Measurements from ENCODE around the gene XYLT1. TPM values are rescaled to one million over a fixed set of nuclear protein-coding genes. Genes with fewer than 3 reads are reported as not detected.
A peak's percentile ranks its signal among the peaks of the same experiment; 100 is the strongest.
"Not testable (repeated sequence)": the region's sequence is repeated elsewhere in the genome, so short reads cannot be mapped to it uniquely, and the experiment has no call there.

The XYLT1 gene
- total RNA-seq, 1 experiment from 2014 or later, result 7.6 TPM

DNA sequence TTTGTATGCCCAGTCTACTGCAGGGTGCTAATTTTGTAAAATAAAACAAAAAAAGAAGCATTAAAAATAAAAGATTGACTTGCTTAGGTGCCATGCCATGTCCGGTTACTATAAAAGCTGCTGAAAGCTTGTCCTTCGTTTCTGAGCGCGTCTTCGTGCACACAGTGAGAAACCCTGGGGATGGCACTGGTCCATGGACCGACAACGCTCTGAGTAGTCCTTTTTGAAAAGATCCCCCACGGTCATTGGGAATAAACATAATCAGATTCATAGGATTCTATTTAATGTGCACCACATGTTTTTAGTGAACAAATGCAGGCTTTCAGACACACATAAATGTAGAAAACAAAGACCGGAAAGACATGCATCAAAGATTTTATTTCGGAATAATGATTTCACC, 146.3 kb downstream of the XYLT1 start:
- no peak overlapping the region for H3K4me3 ChIP-seq (ENCODE audit: insufficient read depth, low read depth, low read length)
- DNase-seq, result no peak
- no peaks in the 10 kb centered on the region for H3K36me3 ChIP-seq (replicated peaks; ENCODE audit: control insufficient read depth, insufficient read depth, low read length)
- no peaks in the 10 kb centered on the region for H3K27me3 ChIP-seq (ENCODE audit: control insufficient read depth, insufficient read depth, low read length)

DNA sequence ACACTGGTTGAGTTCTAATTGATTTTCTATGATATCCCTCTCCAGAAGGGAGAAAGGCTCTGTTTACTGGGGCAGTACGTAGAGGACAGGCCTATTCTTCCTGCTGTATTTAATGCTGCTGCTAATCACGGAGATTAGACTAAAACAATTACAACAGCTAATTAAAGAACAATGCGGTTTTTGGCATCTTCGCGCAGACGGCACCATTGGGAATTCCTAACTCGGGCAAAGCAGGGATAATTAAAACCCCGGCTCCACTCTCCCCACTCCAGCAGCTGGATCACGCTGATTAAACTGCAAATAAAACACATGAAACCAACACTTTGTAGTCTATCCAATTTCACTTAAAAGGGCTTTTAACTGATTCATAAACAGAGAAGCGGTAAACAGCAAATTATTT, 147.6 kb downstream of the XYLT1 start:
- H3K4me3 ChIP-seq (ENCODE audit: insufficient read depth, low read depth, low read length), result no peak overlapping the region
- no peaks in the 10 kb centered on the region for H3K36me3 ChIP-seq (replicated peaks; ENCODE audit: control insufficient read depth, insufficient read depth, low read length)
- H3K27me3 ChIP-seq (ENCODE audit: control insufficient read depth, insufficient read depth, low read length), result no peaks in the 10 kb centered on the region
- DNase-seq, result no peak

DNA sequence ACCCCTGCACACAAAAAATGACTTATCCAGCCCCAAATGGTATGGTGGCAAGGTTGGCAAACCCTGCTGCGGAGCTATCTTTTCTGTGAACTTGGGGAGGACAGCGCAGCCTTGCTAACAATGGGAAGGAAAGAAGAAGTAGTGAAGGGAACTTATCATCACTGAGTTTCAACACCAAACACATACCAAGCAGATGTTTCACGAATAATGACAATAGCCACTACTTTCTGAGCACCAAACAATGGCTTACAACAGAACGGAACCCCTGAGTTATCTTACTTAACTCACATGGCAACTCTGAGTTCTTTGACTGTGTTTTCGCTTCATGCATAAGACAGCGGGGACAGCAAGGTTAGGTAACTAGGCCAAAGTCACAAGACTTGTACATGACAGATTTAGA, 148.9 kb downstream of the XYLT1 start:
- no peak for DNase-seq
- H3K27me3 ChIP-seq (ENCODE audit: control insufficient read depth, insufficient read depth, low read length), result no peaks in the 10 kb centered on the region
- no peaks in the 10 kb centered on the region for H3K36me3 ChIP-seq (replicated peaks; ENCODE audit: control insufficient read depth, insufficient read depth, low read length)
- no peak overlapping the region for H3K4me3 ChIP-seq (ENCODE audit: insufficient read depth, low read depth, low read length)

DNA sequence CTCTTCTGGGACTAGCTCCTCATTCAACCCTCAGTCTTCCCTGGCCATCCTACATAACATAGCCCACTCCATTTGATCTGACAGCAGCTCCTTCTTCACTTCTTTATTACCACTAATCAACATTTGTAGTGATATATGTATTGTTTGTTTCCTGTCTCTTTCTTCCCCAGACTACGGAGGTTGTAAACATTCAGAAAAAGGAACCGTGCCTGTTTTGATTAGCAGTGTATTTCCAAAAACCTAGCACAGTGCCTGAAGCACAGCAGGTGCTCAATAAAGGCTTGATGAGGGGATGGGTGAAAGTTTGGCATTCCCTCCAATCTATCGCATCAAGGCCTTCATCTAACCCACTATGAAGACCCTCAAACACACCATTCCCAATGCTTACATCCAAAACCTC, 150.8 kb downstream of the XYLT1 start:
- Histone ChIP-seq H3K4me3 (ENCODE audit: insufficient read depth, low read depth, low read length) (no peak overlapping the region), H3K27me3 (ENCODE audit: control insufficient read depth, insufficient read depth, low read length) (no peaks in the 10 kb centered on the region), H3K36me3 (replicated peaks; ENCODE audit: control insufficient read depth, insufficient read depth, low read length) (no peaks in the 10 kb centered on the region)
- no peak for DNase-seq

DNA sequence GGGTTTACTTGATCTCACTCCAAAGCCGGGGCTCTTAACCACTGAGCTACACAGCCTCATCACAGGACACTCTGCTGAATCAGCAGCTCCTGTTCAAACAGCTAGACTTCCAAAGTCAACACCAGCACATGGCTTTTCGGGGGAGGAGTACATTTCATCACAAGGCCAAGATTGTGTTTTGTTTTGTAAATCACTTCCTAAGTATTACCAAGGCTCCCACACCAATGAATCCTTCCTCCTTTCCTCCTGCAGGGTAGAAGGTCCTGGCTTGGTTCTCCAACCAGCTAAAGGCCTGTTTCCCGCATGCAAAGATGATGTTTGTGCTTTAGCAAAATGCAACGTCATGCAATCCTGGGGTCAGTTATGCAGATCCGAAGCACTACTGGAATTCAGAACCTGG, 152.5 kb downstream of the XYLT1 start:
- peak; percentile 40 for DNase-seq
- Histone ChIP-seq H3K36me3 (replicated peaks; ENCODE audit: control insufficient read depth, insufficient read depth, low read length) (no peaks in the 10 kb centered on the region), H3K4me3 (ENCODE audit: insufficient read depth, low read depth, low read length) (no peak overlapping the region), H3K27me3 (ENCODE audit: control insufficient read depth, insufficient read depth, low read length) (no peaks in the 10 kb centered on the region)

DNA sequence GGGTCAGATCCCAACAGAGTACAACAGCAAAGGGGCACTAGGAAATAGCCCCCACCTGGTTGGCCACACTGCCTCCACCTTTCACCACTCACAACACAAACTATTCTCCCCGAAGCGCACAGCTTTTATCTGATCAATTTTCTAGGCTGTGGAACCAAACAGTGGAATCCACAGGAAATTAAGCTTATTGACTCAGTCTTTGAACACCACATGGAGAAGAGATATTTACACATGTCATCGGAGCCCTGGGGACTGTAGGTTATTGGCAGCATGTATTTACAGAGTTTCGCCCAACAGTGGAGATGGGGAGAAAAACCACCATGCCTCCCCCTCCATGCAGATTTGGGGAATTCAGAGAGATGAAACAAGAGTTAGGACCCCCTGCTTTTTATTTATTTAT, 154.8 kb downstream of the XYLT1 start:
- no peaks in the 10 kb centered on the region for H3K27me3 ChIP-seq (ENCODE audit: control insufficient read depth, insufficient read depth, low read length)
- no peaks in the 10 kb centered on the region for H3K36me3 ChIP-seq (replicated peaks; ENCODE audit: control insufficient read depth, insufficient read depth, low read length)
- H3K4me3 ChIP-seq (ENCODE audit: insufficient read depth, low read depth, low read length), result no peak overlapping the region
- DNase-seq, result no peak

DNA sequence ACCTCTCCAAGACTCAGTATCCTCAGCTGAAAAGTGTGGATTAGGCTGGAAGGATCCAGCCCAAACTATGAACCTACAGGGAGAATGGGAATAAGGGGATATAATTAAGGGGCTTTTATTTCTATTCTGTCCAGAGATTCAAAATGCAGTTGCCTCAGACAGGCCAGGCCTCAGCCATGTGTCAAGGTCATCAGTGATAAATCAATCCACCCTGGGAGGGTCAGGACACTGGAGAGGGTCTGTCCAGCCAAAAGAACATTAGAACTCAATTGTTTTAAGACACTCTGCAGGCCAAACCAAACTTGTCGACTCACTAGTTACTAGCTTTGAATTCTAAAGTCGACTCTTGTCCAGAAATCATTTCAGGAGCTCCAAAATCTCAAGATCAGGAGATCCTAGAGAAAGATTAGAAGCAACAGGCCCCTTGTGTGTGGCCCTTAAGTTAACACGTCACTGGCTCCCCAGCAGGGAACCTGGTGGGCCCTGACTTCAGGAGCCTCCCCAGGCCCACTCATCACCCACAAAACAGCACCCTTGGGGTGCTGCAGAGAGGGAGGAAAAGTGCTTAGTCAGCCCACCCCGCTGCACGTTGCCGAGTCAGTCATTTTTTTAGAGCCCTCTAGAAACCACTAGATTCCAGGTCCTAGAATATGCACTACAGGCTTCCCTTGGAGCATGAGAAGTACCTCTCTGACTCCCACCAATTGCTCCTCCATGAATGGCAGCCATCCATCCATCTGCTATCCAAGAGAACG, 156.8 kb downstream of the XYLT1 start:
- Histone ChIP-seq H3K4me3 (ENCODE audit: insufficient read depth, low read depth, low read length) (no peak overlapping the region), H3K27me3 (ENCODE audit: control insufficient read depth, insufficient read depth, low read length) (no peaks in the 10 kb centered on the region), H3K36me3 (replicated peaks; ENCODE audit: control insufficient read depth, insufficient read depth, low read length) (no peaks in the 10 kb centered on the region)
- no peak for DNase-seq

DNA sequence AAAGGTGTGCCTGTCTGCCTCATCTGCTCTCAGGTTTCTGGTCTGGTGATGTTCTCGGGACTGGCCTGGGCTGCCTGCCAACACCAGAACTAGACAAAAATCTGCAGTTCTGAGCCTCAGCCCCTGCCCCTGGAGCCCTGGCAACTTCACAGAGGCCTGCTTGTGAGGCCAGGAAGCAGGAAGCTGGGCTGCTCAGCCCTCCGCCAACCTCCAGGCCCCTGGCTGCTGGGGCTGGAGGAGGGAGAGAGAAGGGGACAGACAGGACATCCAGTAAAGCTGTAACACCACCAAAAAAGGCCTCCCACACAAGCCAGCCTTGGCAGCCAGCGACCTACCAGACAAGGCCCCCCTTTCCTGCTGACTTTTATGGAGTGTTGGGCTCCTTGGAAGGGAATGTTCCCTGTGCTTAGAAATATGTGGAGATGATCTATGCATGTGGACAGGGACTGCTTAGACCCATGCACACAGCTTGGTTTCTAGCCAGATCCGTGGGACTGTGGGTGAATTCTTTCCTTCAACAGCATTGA, 157.6 kb downstream of the XYLT1 start:
- no peak for DNase-seq
- Histone ChIP-seq H3K36me3 (replicated peaks; ENCODE audit: control insufficient read depth, insufficient read depth, low read length) (no peaks in the 10 kb centered on the region), H3K4me3 (ENCODE audit: insufficient read depth, low read depth, low read length) (no peak overlapping the region), H3K27me3 (ENCODE audit: control insufficient read depth, insufficient read depth, low read length) (no peaks in the 10 kb centered on the region)

DNA sequence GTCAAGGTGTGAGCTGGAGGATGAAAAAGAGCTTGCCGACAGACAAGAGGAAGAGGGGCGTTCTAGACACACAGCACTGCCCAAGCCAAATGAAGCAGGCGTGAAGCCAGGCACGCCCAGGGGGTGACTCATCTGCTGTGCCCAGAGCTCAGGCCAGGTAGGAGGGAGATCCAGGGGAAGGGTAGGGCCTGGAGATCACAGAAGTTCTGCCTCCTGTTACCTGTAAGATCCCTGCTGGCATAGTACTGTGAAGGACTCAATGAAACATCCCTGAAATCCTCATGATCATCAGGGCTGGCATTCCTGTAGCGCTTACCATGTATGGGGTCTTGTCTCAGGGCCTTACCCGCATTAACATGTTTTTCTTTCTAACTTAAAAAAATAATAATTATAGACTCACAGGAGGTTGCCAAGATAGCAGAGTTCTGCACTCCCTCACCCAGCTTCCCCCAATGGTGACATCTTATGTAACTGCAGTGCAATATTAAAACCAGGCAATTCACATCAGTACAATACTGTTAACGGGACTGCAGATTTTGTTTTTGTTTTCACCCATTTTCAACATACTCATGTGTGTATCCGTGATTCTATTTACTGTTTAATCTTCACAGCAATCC, 158.6 kb downstream of the XYLT1 start:
- no peak overlapping the region for H3K4me3 ChIP-seq (ENCODE audit: insufficient read depth, low read depth, low read length)
- no peaks in the 10 kb centered on the region for H3K36me3 ChIP-seq (replicated peaks; ENCODE audit: control insufficient read depth, insufficient read depth, low read length)
- no peak for DNase-seq
- H3K27me3 ChIP-seq (ENCODE audit: control insufficient read depth, insufficient read depth, low read length), result no peaks in the 10 kb centered on the region

DNA sequence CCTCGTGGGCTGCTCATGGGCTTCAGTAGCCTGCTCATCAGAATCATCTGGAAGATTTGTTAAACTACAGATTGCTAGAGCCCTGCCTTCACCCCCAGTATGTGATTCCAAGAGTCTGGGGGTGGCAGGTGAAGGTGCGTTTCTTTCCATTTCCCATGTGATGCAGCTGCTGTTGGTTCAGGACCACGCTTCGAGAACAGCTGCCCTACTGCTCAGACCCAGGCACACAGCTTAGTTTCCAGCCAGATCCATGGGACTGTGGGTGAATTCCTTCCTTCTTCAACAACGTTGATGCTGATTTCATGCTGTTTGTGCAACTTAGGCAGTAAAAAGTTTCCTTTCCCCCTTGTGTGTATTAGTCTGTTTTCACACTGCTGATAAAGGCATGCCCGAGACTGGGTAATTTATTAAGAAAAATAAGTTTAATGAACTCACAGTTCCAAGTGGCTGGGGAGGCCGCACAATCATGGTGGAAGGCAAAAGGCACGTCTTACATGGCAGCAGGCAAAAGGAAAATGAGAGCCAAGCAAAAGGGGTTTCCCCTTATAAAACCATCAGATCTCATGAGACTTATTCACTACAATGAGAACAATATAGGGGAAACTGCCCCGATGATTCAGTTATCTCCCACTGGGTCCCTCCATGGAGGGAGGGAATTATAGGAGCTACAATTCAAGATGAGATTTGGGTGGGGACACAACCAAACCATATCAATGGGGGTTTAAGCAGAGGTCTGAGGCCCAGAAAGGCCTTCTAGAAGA, 159.2 kb downstream of the XYLT1 start:
- Histone ChIP-seq H3K4me3 (ENCODE audit: insufficient read depth, low read depth, low read length) (no peak overlapping the region), H3K36me3 (replicated peaks; ENCODE audit: control insufficient read depth, insufficient read depth, low read length) (no peaks in the 10 kb centered on the region), H3K27me3 (ENCODE audit: control insufficient read depth, insufficient read depth, low read length) (no peaks in the 10 kb centered on the region)
- DNase-seq, result no peak

DNA sequence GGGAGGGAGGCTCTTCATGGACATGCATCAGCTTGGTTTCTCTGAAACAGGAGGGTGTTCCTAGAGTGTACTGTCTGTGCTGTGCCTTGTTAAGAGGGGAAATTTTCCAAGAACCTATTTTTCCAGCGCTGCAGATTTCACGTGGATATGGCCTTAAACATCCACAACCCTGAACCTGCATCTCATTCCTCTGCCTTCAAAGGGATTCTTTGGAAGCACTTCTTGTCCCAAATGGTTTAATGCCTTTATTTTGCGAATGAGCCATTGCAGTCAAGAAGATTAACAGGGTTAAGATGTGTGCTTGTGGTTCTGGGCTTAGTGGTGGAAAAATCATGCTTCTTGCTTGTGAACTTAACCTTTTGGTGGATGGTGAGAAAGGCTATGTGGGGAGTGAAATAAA, 161.2 kb downstream of the XYLT1 start:
- no peaks in the 10 kb centered on the region for H3K27me3 ChIP-seq (ENCODE audit: control insufficient read depth, insufficient read depth, low read length)
- no peak for DNase-seq
- H3K4me3 ChIP-seq (ENCODE audit: insufficient read depth, low read depth, low read length), result no peak overlapping the region
- no peaks in the 10 kb centered on the region for H3K36me3 ChIP-seq (replicated peaks; ENCODE audit: control insufficient read depth, insufficient read depth, low read length)

DNA sequence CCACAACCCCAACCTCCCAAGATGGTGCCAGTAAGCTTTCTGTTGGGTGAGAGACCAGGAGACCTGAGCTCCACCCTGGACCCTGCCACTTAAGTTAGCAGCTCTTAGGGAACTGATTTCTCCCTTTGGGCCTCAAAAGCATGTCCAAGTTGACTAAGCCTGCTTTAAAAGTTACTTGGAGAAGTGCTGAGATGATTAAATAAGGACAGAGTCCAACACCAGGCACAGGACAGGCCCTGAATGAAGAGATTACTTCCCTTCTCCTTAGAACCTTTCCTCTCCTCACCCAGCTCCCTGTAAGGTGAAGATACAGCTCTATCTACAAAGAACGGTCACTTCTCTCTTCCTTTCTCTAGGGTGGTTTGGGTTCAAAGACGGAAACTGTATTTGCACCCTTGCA, 162.6 kb downstream of the XYLT1 start:
- Histone ChIP-seq H3K4me3 (ENCODE audit: insufficient read depth, low read depth, low read length) (no peak overlapping the region), H3K36me3 (replicated peaks; ENCODE audit: control insufficient read depth, insufficient read depth, low read length) (no peaks in the 10 kb centered on the region), H3K27me3 (ENCODE audit: control insufficient read depth, insufficient read depth, low read length) (no peaks in the 10 kb centered on the region)
- no peak for DNase-seq

DNA sequence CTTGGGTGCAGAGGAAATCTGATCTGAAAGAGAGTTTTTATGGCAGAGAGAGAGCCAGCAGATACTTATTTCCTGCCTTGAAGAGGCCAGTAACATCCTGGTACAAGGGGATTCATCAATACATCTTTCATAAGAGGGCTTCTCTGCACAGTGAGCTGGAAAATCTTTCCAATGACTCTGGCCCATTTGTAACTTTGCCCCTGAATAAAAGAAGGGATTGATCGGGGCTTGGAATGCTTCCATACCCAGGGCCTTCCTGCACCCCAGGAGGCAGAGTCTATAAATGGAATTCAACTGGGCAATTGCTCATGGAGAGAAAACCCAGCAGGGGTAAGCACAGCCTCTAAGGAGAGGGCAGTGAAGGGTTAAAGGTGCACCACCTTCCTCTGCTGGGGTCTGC, 163.3 kb downstream of the XYLT1 start:
- DNase-seq, result no peak

DNA sequence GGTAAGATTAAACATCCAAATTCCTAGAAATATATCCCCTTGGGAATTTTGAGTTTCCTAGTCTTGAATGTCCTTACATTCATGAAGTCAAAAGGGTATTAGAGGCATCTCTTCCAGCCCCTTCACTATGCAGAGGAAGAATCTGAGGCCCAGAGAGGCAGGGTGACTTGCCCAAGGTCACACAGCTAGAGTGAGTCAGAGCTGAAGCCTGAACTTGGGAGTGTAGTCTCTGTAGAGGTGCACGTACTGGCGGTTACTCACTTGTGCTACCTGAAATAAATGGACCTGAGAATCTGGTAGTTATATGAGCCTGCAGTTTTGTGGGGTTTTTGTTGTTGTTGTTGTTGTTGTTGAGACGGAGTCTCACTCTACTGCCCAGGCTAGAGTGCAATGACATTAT, 164.0 kb downstream of the XYLT1 start:
- no peak for DNase-seq
- H3K36me3 ChIP-seq (replicated peaks; ENCODE audit: control insufficient read depth, insufficient read depth, low read length), result no peaks in the 10 kb centered on the region
- H3K27me3 ChIP-seq (ENCODE audit: control insufficient read depth, insufficient read depth, low read length), result no peaks in the 10 kb centered on the region
- H3K4me3 ChIP-seq (ENCODE audit: insufficient read depth, low read depth, low read length), result no peak overlapping the region

More for the DNA sequence above, 163.3 kb downstream of the XYLT1 start:
- Histone ChIP-seq H3K4me3 (ENCODE audit: insufficient read depth, low read depth, low read length) (no peak overlapping the region), H3K27me3 (ENCODE audit: control insufficient read depth, insufficient read depth, low read length) (no peaks in the 10 kb centered on the region), H3K36me3 (replicated peaks; ENCODE audit: control insufficient read depth, insufficient read depth, low read length) (no peaks in the 10 kb centered on the region)

DNA sequence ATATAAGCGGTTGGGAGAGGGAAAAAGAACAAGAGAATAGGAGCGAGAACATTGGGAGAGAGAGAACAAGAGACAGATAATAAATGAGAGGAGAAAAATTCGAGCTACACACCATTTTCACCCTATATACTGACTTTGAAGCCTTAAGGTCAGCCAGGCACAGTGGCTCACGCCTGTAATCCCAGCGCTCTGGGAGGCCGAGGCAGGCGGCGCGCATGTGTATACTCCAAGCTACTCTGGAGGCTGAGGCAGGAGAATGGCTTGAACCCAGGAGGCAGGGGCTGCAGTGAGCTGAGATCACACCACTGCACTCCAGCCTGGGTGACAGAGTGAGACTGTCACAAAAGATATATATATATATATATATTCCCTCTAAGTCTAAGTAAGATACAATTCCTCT, 164.5 kb downstream of the XYLT1 start:
- H3K36me3 ChIP-seq (replicated peaks; ENCODE audit: control insufficient read depth, insufficient read depth, low read length); H3K4me3 ChIP-seq (ENCODE audit: insufficient read depth, low read depth, low read length); H3K27me3 ChIP-seq (ENCODE audit: control insufficient read depth, insufficient read depth, low read length); DNase-seq: not testable (repeated sequence)
